B cell (primary cell): ENCODE results near the gene ASMTL.

Source experiments
- CTCF ChIP-seq: fragments of 200-600 bp; IDR thresholded peaks from one replicate; pipeline ENCODE4 v1.8.0; 2022; ENCODE audit warnings: antibody characterized with exemption, mild to moderate bottlenecking
- EZH2 ChIP-seq: IDR thresholded peaks from 2 replicates; pipeline ENCODE4 v1.6.1; 2012; ENCODE audit warnings: borderline replicate concordance, low read depth, mild to moderate bottlenecking, moderate library complexity, low read length; ENCODE audit not compliant: insufficient read depth, poor library complexity, severe bottlenecking

GRCh38 chrX:1430451-1430850 lies 22.3 kb downstream of the ASMTL start:
- no peak for TF ChIP-seq CTCF
- TF ChIP-seq EZH2, result no peak
